Neural cell (in vitro differentiated cells): ENCODE data around the gene TGFBR3L. TPM values are rescaled to one million over a fixed set of nuclear protein-coding genes. Genes with fewer than 3 reads are reported as not detected.

Experiments
- H2AFZ ChIP-seq: fragments of 200-600, 300-800 bp; sonication (generic), shearing (Covaris generic); 2 replicates; pipeline ENCODE4 v1.6.0; 2014; ENCODE audit warnings: low read depth, mild to moderate bottlenecking, antibody characterized with exemption, low read length, moderate library complexity
- H3F3A ChIP-seq: fragments of 200-600 bp; shearing (Covaris generic); 2 replicates; pipeline ENCODE4 v1.6.1; 2016; ENCODE audit warnings: mild to moderate bottlenecking, moderate library complexity, mixed read lengths, antibody characterized with exemption, low read length; ENCODE audit not compliant: insufficient read depth, poor library complexity, severe bottlenecking
- H3K27ac ChIP-seq: fragments of 200-600, 300-800 bp; sonication (generic), shearing (Covaris generic); 2 replicates; pipeline ENCODE4 v1.5.1; 2014; ENCODE audit warnings: mild to moderate bottlenecking, low read length, moderate library complexity
- H3K27me3 ChIP-seq: fragments of 300-800, 200-600 bp; sonication (generic), shearing (Covaris generic); 2 replicates; pipeline ENCODE4 v1.6.0; 2014; ENCODE audit warnings: mild to moderate bottlenecking, low read depth, low read length, moderate library complexity; ENCODE audit not compliant: insufficient read depth
- H3K36me3 ChIP-seq: fragments of 300-800, 200-600 bp; sonication (generic), shearing (Covaris generic); 2 replicates; pipeline ENCODE4 v1.5.1; 2014; ENCODE audit warnings: mild to moderate bottlenecking, antibody characterized with exemption, low read length, moderate library complexity; ENCODE audit not compliant: insufficient read depth
- H3K4me2 ChIP-seq: fragments of 300-800, 200-600 bp; sonication (generic), shearing (Covaris generic); 2 replicates; pipeline ENCODE4 v1.6.0; 2014; ENCODE audit warnings: mild to moderate bottlenecking, low read length
- H3K4me3 ChIP-seq: fragments of 300-800, 200-600 bp; sonication (generic), shearing (Covaris generic); 2 replicates; pipeline ENCODE4 v1.5.1; 2014; ENCODE audit warnings: mild to moderate bottlenecking, low read length, moderate library complexity
- H3K79me2 ChIP-seq: fragments of 200-600 bp; shearing (Covaris generic); replicated peaks from 2 replicates; pipeline ENCODE4 v1.6.0; 2014; ENCODE audit warnings: mild to moderate bottlenecking, low read length, moderate library complexity; ENCODE audit not compliant: insufficient read depth
- H3K9ac ChIP-seq: fragments of 300-800, 200-600 bp; sonication (generic), shearing (Covaris generic); 2 replicates; pipeline ENCODE4 v1.6.1; 2016; ENCODE audit warnings: mild to moderate bottlenecking, low read length, mixed read lengths
- H3K9me2 ChIP-seq: fragments of 200-600 bp; shearing (Covaris generic); 2 replicates; pipeline ENCODE4 v1.6.1; 2016; ENCODE audit warnings: mild to moderate bottlenecking, low read length, mixed read lengths; ENCODE audit not compliant: insufficient read depth
- H3K9me3 ChIP-seq: fragments of 200-600, 300-800 bp; sonication (generic), shearing (Covaris generic); 2 replicates; pipeline ENCODE4 v1.6.1; 2016; ENCODE audit warnings: mild to moderate bottlenecking, mixed run types, low read length, moderate library complexity, mixed read lengths
- H4K20me1 ChIP-seq: fragments of 200-600 bp; shearing (Covaris generic); 2 replicates; pipeline ENCODE4 v1.6.1; 2016; ENCODE audit warnings: mild to moderate bottlenecking, mixed run types; ENCODE audit not compliant: insufficient read depth
- EP300 ChIP-seq: fragments of 450-650 bp; conservative IDR thresholded peaks from 2 replicates; pipeline ENCODE4 v1.6.1; 2014; ENCODE audit warnings: antibody characterized with exemption, mild to moderate bottlenecking, moderate library complexity; ENCODE audit not compliant: poor library complexity, severe bottlenecking
- EZH2 ChIP-seq: fragments of 200-600, 300-800 bp; shearing (Covaris generic), sonication (generic); IDR thresholded peaks from 2 replicates; pipeline ENCODE4 v1.6.1; 2014; ENCODE audit warnings: antibody characterized with exemption, low read length, borderline replicate concordance, mild to moderate bottlenecking; ENCODE audit not compliant: insufficient read depth, poor library complexity, severe bottlenecking
- MXI1 ChIP-seq: fragments of 450-650 bp; conservative IDR thresholded peaks from 2 replicates; pipeline ENCODE4 v1.6.1; 2014; ENCODE audit warnings: antibody characterized with exemption, mild to moderate bottlenecking; ENCODE audit not compliant: poor library complexity, severe bottlenecking
- POLR2AphosphoS5 ChIP-seq: IDR thresholded peaks from 2 replicates; pipeline ENCODE4 v1.6.1; 2012
- RAD21 ChIP-seq: fragments of 450-650 bp; conservative IDR thresholded peaks from 2 replicates; pipeline ENCODE4 v1.6.1; 2014; ENCODE audit warnings: antibody characterized with exemption, mild to moderate bottlenecking, moderate library complexity
- REST ChIP-seq: IDR thresholded peaks from 2 replicates; pipeline ENCODE4 v1.6.1; 2012; ENCODE audit warnings: borderline replicate concordance
- SMC3 ChIP-seq: fragments of 450-650 bp; conservative IDR thresholded peaks from 2 replicates; pipeline ENCODE4 v1.6.1; 2014; ENCODE audit warnings: antibody characterized with exemption, mild to moderate bottlenecking, moderate library complexity; ENCODE audit not compliant: poor library complexity
- TAF1 ChIP-seq: IDR thresholded peaks from 2 replicates; pipeline ENCODE4 v1.6.1; 2012; ENCODE audit warnings: low read depth
- polyA plus RNA-seq: library from polyadenylated mRNA; depleted of rRNA; stranded (reverse); fragments of >200 nt; gene quantifications from 2 replicates; pipeline ENCODE4 v1.2.3, GENCODE V29; 2014
- TF ChIP-seq, protein P1 (sequence below): fragments of 450-650 bp; IDR thresholded peaks from 2 replicates; pipeline ENCODE4 v1.5.1; 2014; ENCODE audit warnings: antibody characterized with exemption, mild to moderate bottlenecking, moderate library complexity; ENCODE audit not compliant: poor library complexity, severe bottlenecking

The TGFBR3L gene
- polyA plus RNA-seq, 1 donor from 2014 or later, result not detected

- Histone ChIP-seq H3F3A (peaks cover 5% of the 10 kb centered on the region), H3K79me2 (peaks cover 6% of the 10 kb centered on the region), H4K20me1 (no peaks in the 10 kb centered on the region), H3K9ac (no peak overlapping the region), H3K36me3 (no peaks in the 10 kb centered on the region), H3K9me3 (no peaks in the 10 kb centered on the region), H3K27ac (no peak overlapping the region), H3K9me2 (no peaks in the 10 kb centered on the region), H3K27me3 (no peaks in the 10 kb centered on the region), H3K4me2 (no peak overlapping the region), H2AFZ (no peak overlapping the region), H3K4me3 (no peak overlapping the region)
- no peak for TF ChIP-seq REST
- TF ChIP-seq SMC3, result no peak
- no peak for TF ChIP-seq EZH2
- TF ChIP-seq POLR2AphosphoS5, result no peak
- TF ChIP-seq, protein P1, sequence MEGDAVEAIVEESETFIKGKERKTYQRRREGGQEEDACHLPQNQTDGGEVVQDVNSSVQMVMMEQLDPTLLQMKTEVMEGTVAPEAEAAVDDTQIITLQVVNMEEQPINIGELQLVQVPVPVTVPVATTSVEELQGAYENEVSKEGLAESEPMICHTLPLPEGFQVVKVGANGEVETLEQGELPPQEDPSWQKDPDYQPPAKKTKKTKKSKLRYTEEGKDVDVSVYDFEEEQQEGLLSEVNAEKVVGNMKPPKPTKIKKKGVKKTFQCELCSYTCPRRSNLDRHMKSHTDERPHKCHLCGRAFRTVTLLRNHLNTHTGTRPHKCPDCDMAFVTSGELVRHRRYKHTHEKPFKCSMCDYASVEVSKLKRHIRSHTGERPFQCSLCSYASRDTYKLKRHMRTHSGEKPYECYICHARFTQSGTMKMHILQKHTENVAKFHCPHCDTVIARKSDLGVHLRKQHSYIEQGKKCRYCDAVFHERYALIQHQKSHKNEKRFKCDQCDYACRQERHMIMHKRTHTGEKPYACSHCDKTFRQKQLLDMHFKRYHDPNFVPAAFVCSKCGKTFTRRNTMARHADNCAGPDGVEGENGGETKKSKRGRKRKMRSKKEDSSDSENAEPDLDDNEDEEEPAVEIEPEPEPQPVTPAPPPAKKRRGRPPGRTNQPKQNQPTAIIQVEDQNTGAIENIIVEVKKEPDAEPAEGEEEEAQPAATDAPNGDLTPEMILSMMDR, result no peak
- TF ChIP-seq TAF1, result no peak
- TF ChIP-seq EP300, result no peak
- TF ChIP-seq RAD21, result no peak
- no peak for TF ChIP-seq MXI1
Observed at GRCh38 chr19:7868326-7868670, 46.3 kb upstream of the TGFBR3L start.

GRCh38 chr19:7868671-7869452 is 45.8 kb upstream of the TGFBR3L start:
- Histone ChIP-seq H2AFZ (no peak overlapping the region), H3K36me3 (no peaks in the 10 kb centered on the region), H3K4me2 (no peak overlapping the region), H3K27me3 (no peaks in the 10 kb centered on the region), H3K9me2 (no peaks in the 10 kb centered on the region), H3K27ac (no peak overlapping the region), H3F3A (peaks cover 6% of the 10 kb centered on the region), H3K4me3 (no peak overlapping the region), H3K9me3 (no peaks in the 10 kb centered on the region), H3K79me2 (peaks cover 12% of the 10 kb centered on the region), H4K20me1 (no peaks in the 10 kb centered on the region), H3K9ac (no peak overlapping the region)
- TF ChIP-seq, protein P1, result peak; percentile 45
- no peak for TF ChIP-seq EZH2
